Medulla oblongata (tissue), 1 donor: ENCODE data around the gene ANXA8.
"Not testable (repeated sequence)": the region's sequence is repeated elsewhere in the genome, so short reads cannot be mapped to it uniquely, and the experiment has no call there.

Experiments used
- DNase-seq: peaks from one replicate; pipeline ENCODE4 v3.0.0-alpha.2; 2015; ENCODE audit errors: extremely low spot score

Gene ANXA8, protein sequence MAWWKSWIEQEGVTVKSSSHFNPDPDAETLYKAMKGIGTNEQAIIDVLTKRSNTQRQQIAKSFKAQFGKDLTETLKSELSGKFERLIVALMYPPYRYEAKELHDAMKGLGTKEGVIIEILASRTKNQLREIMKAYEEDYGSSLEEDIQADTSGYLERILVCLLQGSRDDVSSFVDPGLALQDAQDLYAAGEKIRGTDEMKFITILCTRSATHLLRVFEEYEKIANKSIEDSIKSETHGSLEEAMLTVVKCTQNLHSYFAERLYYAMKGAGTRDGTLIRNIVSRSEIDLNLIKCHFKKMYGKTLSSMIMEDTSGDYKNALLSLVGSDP

GRCh38 chr10:47483923-47484322 is at the start of gene ANXA8:
Gene ANXA8, minus strand, starts transcription at chr10:47484115. Its CDS starts 182 bp downstream, at chr10:47483933.
- DNase-seq: not testable (repeated sequence)

DNA sequence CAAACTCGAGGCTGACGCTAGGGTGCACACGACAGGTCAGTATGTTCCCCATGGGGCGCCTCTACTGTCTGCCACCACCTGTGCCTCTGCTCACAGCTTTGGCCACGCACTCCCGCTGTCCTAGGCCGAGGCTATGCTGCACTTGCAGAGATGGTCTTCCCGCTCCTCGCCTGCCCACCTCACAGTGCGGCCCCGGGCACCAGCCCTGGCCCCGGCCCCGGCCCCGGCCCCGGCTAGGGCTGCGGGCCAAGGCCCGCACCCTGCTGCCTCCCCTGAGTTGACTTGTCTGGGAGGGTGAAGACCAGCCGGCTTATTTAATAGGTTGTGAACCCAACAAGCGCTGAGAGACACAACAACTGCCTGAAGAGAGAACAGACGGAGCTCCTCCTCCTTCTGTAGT is 39.6 kb upstream of the ANXA8 start, which contains the start of gene AGAP9:
AGAP9 (minus strand) TSS at position 164 of the 400 bp plus-strand sequence; CDS start at position 52, 112 bp downstream.
- not testable (repeated sequence) for DNase-seq

DNA sequence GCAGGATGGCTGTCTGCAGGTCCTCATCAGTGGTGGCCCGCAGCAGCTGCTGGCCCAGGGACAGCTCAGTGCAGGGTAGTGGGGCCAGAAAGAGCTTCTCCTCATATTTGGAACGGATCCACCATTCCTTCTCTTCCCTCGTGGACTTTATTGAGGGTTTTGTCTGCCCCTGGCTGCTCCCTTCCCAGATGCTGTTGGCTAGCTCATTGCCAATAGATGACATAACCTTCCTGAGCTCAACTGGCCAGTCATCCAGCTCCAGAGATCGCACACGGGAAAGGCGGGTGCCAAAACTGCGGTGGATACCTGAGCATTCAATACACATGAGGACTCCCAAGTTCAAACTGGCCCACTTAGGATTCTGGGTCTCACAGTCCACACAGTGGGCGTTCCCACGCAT is 18.4 kb upstream of the ANXA8 start:
- DNase-seq: not testable (repeated sequence)

GRCh38 chr10:47494226-47494625 is 10.3 kb upstream of the ANXA8 start:
- not testable (repeated sequence) for DNase-seq

GRCh38 chr10:47491600-47491999 is 7.7 kb upstream of the ANXA8 start, which contains the start of gene FAM25G:
Gene FAM25G, minus strand, starts transcription at chr10:47491700. Its CDS starts 26 bp downstream, at chr10:47491674.
- not testable (repeated sequence) for DNase-seq

- DNase-seq: not testable (repeated sequence)
Observed at GRCh38 chr10:47489630-47490029, 5.7 kb upstream of the ANXA8 start.

DNA sequence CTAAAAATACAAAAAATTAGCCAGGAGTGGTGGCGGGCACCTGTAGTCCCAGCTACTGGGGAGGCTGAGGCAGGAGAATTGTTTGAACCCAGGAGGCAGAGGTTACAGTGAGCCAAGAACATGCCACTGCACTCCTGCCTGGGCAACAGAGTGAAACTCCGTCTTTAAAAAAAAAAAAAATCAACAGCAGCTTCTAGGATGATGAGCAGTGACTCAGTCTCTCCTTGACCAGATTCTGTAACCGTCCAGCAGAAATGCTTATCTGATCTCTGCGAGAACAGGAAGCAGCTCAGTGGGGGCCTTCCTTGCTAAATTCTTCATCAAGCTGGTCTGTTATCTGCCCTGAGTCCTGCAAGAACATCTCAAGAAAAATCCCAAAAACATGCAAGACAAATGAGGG is 2.0 kb upstream of the ANXA8 start:
- not testable (repeated sequence) for DNase-seq

DNA sequence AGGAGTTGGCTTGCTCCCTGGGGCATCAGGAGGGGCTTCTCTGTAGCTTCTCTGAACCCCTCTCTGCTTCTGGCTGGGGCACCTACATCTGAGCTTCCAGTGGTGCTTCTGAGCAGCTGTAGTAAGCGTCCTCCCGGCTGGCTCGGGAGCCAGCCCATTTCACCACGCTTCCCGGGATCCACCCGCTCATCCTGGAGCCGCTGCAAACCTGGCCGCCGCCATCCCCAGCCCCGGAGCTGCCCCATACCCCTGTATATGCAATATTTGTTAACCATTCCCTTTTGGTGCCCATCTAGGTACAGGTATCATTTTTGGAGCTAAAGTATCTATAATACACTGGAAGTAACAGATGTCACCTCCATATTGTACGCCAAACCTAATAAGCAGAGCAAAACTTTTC is 871 bp upstream of the ANXA8 start:
- DNase-seq: not testable (repeated sequence)

DNA sequence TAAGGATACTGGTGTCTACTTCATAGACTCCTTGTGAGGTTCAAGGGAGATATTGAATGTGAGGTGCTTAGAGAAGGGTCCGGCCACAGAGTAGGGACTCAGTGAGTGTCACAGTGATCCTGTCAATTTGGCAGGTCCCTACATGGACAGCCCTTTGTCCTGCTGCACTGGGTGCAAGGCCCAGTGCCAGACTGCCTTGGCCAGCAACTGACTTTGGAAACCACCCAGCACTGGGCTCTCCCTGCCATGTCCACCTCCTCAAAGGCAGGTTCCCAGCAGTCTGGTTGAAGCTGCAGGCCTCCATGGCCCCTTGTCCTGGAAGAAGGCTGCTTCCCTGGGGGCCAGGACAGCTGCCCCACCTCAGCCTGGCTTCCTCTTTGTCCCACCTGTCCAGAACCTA is 1.5 kb downstream of the ANXA8 start:
- DNase-seq: not testable (repeated sequence)

DNA sequence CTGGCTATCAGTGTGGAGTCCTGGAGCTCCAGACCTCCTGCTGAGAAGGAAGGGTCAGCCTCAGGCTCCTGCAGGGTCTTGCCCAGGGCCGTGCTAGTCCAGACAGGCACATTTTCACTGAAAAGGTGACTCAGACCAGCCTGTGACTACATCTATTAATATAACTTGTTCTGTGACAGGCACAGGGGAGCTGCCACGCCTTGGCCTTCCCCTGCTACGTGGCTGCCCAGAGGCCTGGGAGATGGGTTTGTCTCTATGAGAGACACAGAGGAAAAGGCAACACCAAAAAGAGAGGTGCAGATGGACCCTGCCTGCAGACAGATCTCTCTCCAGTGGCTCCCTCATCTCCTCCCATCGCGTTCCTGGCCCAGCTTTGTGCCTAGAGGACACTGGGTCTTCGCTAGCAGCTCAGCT is 2.1 kb downstream of the ANXA8 start:
- not testable (repeated sequence) for DNase-seq

DNA sequence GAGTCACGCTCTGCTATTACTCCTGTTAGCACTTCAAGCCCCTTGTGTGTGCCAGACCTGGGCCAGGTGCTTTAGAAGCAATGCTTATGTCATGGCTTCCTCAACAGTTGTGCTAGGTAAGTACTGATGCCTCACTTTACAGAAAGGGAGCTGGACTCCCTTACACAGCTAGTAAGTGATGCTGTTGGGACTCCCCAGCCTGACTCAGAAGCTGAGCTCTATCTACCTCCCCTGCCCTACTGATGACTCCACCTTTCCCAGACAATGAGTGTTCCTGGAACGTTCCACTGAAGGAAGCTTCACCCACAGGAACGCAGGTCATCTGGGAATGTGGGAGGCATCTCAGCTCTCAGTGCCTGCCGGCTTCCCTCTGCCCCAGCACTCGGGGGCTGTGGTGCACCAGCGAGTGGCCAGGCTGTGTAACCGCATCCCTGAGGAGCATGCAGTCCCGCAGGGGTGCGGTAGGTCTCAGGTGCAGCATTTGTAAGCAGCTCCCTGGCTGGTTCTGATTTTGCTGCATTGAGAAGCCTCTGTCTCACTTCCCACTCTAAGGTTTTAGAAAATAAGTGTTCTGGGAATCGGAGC is 2.6 kb downstream of the ANXA8 start:
- not testable (repeated sequence) for DNase-seq

DNA sequence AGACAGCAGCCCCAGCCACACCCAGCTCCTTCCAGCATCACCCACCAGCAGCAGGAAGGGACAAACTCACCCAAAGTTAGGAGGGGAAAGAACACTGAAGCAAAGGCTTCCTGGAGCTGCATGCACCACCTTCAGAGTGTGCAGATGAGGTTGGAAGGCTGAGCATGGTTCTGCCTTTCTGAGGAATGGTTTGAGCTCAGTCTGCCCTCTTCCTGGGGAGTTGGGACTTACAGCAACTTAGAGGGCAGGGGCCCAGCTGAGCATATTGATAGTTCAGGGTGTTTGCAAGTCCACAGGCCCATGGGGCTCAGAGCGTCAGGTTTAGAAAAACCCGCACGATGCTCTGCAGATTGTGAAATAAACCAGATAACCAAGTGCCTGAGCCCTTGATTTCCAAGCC is 3.8 kb downstream of the ANXA8 start:
- DNase-seq: not testable (repeated sequence)

- not testable (repeated sequence) for DNase-seq
Observed at GRCh38 chr10:47478114-47478513, 5.8 kb downstream of the ANXA8 start.

- DNase-seq: not testable (repeated sequence)
Observed at GRCh38 chr10:47477078-47477477, 6.8 kb downstream of the ANXA8 start.

GRCh38 chr10:47475101-47475500 is 8.8 kb downstream of the ANXA8 start:
- DNase-seq: not testable (repeated sequence)

DNA sequence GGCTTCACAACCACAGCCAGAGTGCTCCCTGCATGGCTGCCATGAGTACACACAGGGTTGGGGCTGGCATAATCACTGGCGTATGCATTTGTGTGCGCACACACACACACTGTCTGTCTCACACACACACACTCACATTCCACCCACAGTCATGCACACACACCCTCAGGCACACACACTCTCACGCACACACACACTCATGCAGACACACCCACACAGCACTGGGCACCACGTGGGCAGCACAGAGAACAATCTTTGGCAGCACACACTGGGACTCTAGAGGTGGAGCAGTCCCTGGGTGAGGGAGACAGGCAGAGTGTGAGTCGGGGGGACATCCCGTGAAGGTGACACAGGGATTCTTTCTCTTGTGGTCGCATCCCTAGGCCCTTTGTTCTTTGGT is 10.4 kb downstream of the ANXA8 start:
- DNase-seq: not testable (repeated sequence)

DNA sequence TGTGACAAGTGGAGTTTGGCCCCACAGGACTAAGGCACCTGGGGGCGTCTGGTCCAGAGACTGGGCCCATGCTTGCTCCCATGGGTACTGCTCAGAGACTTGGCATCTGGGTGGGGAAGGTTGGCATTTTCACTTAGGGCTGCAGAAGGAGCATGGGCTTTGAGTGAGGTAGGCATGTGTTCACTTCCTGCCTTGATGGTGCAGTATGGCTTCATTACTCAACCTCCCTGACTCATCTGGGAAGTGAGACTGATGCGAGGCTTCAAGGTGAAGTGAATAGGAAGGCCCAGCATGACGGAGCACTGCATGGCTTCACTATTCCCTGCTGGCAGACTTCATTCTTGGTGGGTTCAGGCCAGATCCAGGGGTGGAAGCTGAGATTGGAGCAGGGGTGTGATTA is 11.3 kb downstream of the ANXA8 start:
- not testable (repeated sequence) for DNase-seq

DNA sequence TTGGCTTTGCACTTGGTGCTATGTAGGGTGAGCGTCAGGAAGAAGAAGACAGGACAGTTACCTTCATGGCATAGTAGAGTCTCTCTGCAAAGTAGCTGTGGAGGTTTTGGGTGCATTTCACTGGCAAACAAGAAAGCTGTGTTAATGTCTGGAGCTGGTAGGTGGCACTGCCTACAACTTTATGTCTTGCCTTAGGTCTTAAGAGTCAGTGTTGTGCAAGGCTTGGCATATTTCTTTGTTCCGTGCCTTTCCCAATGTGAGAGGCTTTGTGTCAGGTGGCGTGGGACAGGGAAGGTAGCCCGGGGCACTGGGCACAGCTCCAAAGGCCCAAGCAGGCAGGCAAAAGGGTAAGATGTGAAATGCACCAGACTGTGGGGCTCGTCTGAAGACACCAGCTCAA is 11.8 kb downstream of the ANXA8 start:
- not testable (repeated sequence) for DNase-seq

DNA sequence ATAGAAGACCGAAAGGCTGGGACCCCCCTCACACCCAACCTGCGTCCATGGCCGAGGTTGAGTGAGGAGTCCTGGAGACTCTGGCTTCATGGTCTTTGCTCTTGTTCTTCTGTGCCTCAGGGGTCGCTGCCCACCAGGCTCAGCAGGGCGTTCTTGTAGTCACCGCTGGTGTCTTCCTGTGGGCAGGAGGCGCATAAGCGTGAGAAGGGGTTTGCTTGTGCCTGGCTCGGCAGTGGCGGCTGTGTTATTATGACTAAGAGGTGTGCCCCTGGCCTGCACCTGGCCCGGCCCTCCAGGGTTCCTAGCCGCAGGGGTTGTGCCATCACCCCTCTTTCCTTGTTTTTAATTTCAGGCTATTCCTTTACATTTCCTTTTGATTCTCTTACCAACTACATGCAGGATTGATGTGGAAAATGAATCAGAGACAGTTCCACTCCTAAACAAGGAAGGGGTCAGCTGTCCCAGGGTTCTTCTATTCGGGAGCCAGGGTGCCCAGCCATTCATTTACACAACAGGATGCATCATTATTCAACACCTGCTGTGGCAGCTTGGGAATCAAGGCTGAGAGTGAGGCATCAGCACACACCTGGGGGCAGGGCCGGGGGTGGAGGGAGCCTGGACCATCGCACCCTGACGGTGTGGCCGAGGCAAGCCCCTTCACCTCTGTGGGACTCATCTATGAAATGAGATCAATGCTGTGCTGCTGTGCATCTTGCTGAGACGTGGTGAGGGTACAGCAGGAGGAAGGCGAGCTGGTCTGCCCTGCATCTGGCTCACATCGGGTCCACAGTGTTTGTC is 15.0 kb downstream of the ANXA8 start:
- DNase-seq: not testable (repeated sequence)

DNA sequence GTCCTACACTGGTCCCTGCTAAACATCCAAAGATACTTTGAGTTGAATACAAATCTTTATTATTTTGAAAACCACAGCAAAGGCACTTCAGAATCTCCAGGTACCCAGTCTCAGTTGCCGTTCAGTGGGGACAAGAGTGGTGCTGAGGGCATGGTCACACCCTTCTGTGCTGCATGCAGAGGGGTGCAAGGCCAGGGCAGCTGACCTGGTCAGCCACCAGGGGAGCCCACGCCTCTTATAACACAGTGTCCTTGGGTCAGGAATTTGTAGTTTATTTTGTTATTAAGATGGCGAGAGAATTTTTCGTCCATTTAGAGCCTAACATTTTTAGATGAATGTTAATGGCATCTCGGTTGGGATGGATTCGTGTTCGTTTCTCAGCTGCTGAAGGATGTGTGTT is 16.0 kb downstream of the ANXA8 start:
- not testable (repeated sequence) for DNase-seq

- not testable (repeated sequence) for DNase-seq
Observed at GRCh38 chr10:47467458-47467857, 16.5 kb downstream of the ANXA8 start.
